Activated naive CD8-positive, alpha-beta T cell treated with anti-CD3 and anti-CD28 coated beads for 36 hours (primary cell): ENCODE measurements around the gene OPHN1. TPM values are rescaled to one million over a fixed set of nuclear protein-coding genes. Genes with fewer than 3 reads are reported as not detected.
"Not testable (repeated sequence)": the region's sequence is repeated elsewhere in the genome, so short reads cannot be mapped to it uniquely, and the experiment has no call there.

Experiments
- DNase-seq: peaks from one replicate; pipeline ENCODE4 v3.0.0; 2021
- H3K27ac Mint-ChIP-seq: one replicate; pipeline ENCODE4 v1.8.0; 2022; ENCODE audit warnings: mild to moderate bottlenecking, moderate library complexity, mixed read lengths
- H3K27me3 Mint-ChIP-seq: one replicate; pipeline ENCODE4 v1.8.0; 2022; ENCODE audit warnings: mild to moderate bottlenecking, mixed read lengths
- H3K36me3 Mint-ChIP-seq: one replicate; pipeline ENCODE4 v1.8.0; 2021; ENCODE audit warnings: mild to moderate bottlenecking, mixed read lengths
- H3K4me1 Mint-ChIP-seq: one replicate; pipeline ENCODE4 v1.8.0; 2021; ENCODE audit warnings: mixed read lengths
- H3K4me3 Mint-ChIP-seq: one replicate; pipeline ENCODE4 v1.8.0; 2022; ENCODE audit warnings: mild to moderate bottlenecking, moderate library complexity, mixed read lengths
- H3K9me3 Mint-ChIP-seq: one replicate; pipeline ENCODE4 v1.8.0; 2022; ENCODE audit warnings: mixed read lengths
- total RNA-seq, 2 experiments: library from RNA; stranded (reverse); gene quantifications; one replicate each; pipeline ENCODE4 v1.2.3, GENCODE V29; 2021

OPHN1 gene
- total RNA-seq, 2 experiments from 2014 or later: not detected

DNA sequence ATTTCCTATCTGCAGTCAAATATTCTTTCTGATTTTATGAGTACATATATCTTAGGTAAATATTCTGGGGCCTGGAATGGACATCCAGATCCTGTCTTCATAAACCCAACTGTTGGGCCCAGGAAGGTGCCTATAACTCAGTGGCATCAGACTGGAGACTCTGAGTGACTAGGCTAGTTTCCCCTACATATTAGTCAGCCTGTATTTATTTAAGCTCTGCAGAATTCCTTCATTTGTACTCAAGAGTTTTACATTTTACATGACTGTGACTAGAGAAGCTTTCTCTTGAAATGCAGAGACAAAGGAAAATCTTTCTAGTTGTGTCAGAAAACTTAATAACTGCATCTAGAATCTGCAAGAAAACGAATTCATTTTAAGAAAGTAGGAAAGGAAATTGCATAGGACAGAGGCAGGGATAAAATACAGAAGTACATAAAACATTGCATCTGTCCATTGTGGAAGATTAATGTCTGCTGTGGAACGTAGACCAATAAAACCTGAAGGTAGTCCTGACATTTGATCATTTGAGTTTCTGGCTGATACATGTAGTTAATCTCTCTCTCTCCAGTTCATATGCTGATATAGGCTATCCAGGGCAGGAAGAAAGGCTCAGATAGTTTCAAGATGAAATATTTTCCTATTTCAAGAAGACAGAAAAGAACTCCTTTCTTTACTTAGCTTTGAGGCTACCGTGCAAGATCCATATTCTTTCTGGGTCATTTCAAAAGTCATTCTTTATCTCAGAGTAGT is 78.2 kb downstream of the OPHN1 start:
- Mint-ChIP-seq H3K4me3 (no peak overlapping the region), H3K27ac (no peak overlapping the region), H3K27me3 (no peaks in the 10 kb centered on the region), H3K9me3 (no peaks in the 10 kb centered on the region), H3K4me1 (no peaks in the 10 kb centered on the region), H3K36me3 (no peaks in the 10 kb centered on the region)
- no peak for DNase-seq

DNA sequence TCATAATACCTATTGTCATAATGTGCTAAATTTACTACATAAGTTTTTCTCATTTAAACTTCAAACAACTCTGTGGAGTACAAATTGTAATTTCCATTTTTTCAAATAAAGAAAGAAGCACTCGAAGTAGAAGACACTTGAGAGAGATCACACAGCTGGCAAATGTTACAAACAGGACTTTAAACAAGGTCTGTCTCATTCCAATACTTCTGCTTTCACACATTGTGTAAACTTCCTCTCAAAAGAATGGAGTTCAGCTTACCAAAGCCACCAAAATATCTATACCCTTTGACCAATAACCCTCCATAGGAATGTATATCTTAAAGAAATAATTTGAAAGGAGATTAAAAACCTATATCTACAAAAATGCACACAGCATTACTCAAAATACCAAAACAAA is 88.3 kb downstream of the OPHN1 start:
- Mint-ChIP-seq H3K4me3 (no peak overlapping the region), H3K9me3 (peaks cover 2% of the 10 kb centered on the region), H3K27ac (no peak overlapping the region), H3K36me3 (no peaks in the 10 kb centered on the region), H3K4me1 (no peaks in the 10 kb centered on the region), H3K27me3 (no peaks in the 10 kb centered on the region)
- DNase-seq: no peak

DNA sequence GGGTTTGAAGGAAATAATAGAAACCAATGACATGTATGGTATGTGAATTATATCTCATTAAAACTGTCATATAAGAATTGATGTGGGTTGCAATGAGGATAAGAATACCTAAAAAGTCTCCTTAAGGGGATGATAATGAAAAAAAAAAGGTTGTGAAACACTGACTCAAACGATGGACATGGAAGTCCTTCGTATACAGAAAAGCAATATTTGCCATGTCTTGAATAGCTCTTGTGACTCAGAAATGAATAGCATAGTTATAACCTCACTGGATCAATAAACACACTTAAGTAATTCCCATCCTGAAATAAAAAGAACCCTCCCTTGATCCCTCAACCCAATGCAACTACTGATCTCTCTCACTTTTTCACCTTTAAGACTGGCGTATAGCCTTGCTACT is 89.7 kb downstream of the OPHN1 start:
- Mint-ChIP-seq H3K4me3 (no peak overlapping the region), H3K36me3 (no peaks in the 10 kb centered on the region), H3K4me1 (no peaks in the 10 kb centered on the region), H3K9me3 (peaks cover under 1% of the 10 kb centered on the region), H3K27ac (no peak overlapping the region), H3K27me3 (no peaks in the 10 kb centered on the region)
- DNase-seq: no peak

DNA sequence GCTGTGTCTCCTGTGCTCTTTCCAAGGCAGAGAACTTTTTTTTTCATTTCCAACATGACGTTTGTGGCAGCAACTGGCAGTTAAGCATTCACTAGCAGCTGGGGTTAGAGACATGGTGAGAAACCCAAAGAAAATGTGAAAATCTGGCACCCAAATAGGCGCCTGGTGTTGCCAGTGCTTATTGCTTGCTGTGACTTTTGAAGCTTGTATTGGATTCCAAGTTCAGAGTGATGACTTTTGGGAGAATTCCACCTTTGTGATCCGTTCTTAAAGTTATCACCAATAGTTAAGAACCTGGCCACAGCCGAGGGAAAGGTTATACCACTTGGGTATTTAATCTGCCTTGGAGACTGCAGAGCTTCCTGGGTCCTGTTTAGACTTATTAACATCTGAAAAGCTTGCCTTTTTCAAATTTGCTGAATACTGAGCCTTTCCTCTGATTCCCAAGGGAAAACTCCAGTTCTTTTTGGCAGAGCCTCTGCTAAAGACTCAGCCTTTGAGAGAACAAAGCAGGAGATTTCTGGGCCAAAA is 101.0 kb downstream of the OPHN1 start:
- H3K36me3 Mint-ChIP-seq: no peaks in the 10 kb centered on the region
- H3K4me1 Mint-ChIP-seq: no peaks in the 10 kb centered on the region
- H3K9me3 Mint-ChIP-seq: no peaks in the 10 kb centered on the region
- no peak overlapping the region for H3K27ac Mint-ChIP-seq
- no peak for DNase-seq
- no peak overlapping the region for H3K4me3 Mint-ChIP-seq
- no peaks in the 10 kb centered on the region for H3K27me3 Mint-ChIP-seq

DNA sequence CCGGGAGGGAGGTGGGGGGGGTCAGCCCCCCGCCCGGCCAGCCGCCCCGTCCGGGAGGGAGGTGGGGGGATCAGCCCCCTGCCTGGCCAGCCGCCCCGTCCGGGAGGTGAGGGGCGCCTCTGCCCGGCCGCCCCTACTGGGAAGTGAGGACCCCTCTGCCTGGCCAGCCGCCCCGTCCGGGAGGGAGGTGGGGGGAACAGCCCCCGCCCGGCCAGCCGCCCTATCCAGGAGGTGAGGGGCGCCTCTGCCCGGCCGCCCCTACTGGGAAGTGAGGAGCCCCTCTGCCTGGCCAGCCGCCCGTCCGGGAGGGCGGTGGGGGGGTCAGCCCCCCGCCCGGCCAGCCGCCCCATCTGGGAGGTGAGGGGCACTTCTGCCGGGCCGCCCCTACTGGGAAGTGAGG is 106.5 kb downstream of the OPHN1 start:
- not testable (repeated sequence) for H3K27me3 Mint-ChIP-seq, H3K9me3 Mint-ChIP-seq, H3K4me3 Mint-ChIP-seq, H3K4me1 Mint-ChIP-seq, DNase-seq, H3K36me3 Mint-ChIP-seq, H3K27ac Mint-ChIP-seq

DNA sequence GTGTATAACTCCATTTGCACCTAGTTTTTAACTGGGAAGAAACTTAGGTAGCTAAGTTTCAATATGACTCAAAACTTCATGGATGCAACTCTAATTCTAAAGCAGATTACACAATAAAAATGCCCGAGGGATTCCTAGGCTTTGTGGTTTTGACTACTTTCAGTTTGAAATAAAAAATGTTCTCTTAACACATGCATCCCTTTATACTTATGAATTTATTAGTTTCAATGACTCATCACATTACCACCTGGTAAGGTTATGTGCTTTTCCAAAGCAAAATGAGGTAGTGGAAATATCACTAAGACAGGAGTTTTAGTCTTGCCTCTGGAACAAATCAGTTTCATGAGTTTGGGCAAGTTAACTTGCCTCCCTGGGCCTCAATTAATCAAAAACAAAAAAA is 125.5 kb downstream of the OPHN1 start:
- Mint-ChIP-seq H3K36me3 (no peaks in the 10 kb centered on the region), H3K4me1 (no peaks in the 10 kb centered on the region), H3K27me3 (no peaks in the 10 kb centered on the region), H3K9me3 (no peaks in the 10 kb centered on the region), H3K27ac (no peak overlapping the region), H3K4me3 (no peak overlapping the region)
- DNase-seq: no peak

DNA sequence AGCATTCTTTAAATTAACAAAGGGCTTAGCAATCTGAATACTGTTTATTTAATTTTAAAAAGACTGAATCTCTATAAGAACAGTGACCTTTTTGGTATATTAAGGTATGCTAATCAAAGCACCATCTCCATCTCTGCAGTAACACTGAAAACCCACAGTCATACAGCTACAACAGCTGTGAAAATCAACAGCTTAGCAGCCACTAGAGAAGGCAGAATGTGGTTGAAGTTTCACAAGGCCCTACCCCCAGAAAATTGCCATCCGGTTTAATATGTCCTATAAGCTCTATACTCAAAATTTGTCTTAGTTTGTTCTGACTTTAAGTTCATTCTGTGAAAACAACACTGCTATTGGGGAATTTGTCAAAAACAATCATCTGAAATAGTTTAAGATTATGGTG is 128.7 kb downstream of the OPHN1 start:
- no peak overlapping the region for H3K27ac Mint-ChIP-seq
- H3K4me1 Mint-ChIP-seq: no peaks in the 10 kb centered on the region
- no peaks in the 10 kb centered on the region for H3K27me3 Mint-ChIP-seq
- no peak for DNase-seq
- H3K9me3 Mint-ChIP-seq: no peaks in the 10 kb centered on the region
- no peak overlapping the region for H3K4me3 Mint-ChIP-seq
- no peaks in the 10 kb centered on the region for H3K36me3 Mint-ChIP-seq

DNA sequence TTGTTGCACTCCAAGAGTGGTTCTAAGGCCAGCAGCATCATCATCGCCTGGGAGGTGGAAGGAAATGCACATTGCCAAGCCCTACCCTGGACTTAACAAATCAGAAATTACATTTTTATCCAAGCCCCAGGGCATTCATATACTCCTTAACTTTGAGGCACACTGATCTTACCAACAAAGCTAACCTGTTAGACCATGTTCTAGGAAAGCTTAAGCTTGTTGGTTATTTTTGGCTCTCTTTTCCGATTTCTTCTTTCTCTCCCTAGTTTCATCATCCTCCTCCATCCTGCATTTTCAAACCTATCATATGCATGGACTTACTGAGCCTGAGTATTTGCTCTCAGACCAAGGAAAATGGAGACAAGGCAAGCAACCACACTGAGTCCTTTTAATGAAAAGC is 133.4 kb downstream of the OPHN1 start:
- no peaks in the 10 kb centered on the region for H3K4me1 Mint-ChIP-seq
- no peaks in the 10 kb centered on the region for H3K27me3 Mint-ChIP-seq
- H3K4me3 Mint-ChIP-seq: no peak overlapping the region
- H3K27ac Mint-ChIP-seq: no peak overlapping the region
- no peaks in the 10 kb centered on the region for H3K9me3 Mint-ChIP-seq
- DNase-seq: no peak
- H3K36me3 Mint-ChIP-seq: no peaks in the 10 kb centered on the region

DNA sequence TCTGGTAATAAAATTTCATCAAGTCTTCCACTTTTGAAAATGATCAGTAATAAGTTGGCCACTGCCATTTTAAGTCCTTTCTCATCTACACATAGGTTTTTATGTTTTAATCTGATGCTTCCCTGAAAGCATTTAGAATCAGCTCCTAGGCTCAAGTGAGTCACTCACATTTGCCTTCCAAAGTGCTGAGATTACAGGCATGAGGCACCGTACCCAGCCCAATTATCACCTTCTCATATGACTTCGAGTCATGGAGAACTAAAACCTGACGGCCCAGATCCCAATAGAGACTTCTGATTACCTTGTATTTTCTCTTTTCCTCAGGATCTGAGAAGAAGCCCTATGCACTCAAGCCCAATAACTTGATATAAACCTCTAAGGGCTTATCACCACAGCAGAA is 140.8 kb downstream of the OPHN1 start:
- Mint-ChIP-seq H3K4me3 (no peak overlapping the region), H3K4me1 (no peaks in the 10 kb centered on the region), H3K36me3 (no peaks in the 10 kb centered on the region), H3K27me3 (peaks cover 3% of the 10 kb centered on the region), H3K9me3 (no peaks in the 10 kb centered on the region), H3K27ac (no peak overlapping the region)
- DNase-seq: no peak

DNA sequence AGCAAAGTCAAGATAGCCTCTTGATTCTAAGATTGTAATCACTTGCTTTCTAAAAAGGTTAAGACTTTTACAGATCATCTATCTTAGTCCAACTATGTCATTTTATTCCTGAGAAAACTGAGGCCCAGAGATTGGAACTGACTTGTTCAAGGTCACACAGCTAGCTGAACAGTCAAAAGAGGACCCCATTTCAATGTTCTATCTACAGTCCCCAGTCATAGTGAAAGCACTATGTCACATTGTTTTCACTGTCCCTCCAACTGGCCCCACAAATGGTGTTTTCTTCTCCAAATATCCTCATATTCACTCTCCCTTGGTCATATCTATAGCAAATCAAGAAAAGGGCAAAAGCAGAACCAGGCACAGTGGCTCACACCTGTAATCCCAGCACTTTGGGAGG is 145.2 kb downstream of the OPHN1 start:
- H3K9me3 Mint-ChIP-seq: no peaks in the 10 kb centered on the region
- H3K4me3 Mint-ChIP-seq: no peak overlapping the region
- no peak for DNase-seq
- no peaks in the 10 kb centered on the region for H3K27me3 Mint-ChIP-seq
- H3K27ac Mint-ChIP-seq: no peak overlapping the region
- H3K4me1 Mint-ChIP-seq: no peaks in the 10 kb centered on the region
- H3K36me3 Mint-ChIP-seq: no peaks in the 10 kb centered on the region

DNA sequence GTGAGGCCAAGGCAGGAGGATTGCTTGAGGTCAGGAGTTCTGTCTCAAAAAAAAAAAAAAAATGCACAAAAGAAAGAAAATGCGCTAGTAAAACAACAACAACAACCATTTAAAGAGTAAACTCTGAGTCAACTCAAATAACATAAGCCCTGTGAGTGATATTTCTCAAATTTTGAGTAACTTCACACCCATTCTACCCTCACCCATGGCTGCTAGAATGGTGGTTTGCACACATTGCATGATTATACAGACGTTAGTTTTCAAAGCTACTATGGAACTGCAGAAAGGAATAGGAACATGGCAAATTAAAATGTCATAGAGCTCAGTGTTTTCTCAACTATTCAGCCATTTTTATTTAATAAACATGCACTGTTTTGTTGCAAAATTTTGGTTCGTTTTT is 145.9 kb downstream of the OPHN1 start:
- no peaks in the 10 kb centered on the region for H3K27me3 Mint-ChIP-seq
- no peak overlapping the region for H3K27ac Mint-ChIP-seq

DNA sequence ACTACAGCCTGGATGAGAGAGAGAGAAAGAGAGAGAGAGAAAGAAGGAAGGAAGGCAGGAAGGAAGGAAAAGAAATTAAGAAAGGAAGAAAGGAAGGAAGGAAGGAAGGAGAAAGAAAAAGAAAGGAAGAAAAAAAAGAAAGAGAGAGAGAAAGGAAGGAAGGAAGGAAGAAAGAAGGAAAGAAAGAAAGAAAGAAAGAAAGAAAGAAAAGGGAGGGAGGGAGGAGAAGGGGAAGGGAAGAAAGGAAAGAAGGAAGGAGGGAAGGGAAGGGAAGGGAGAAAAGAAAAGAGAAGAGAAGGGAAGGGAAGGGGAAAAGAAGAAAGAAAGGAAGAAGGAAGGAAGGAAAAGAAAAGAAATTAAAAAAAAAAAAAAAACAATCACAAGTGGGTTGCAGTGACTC is 146.3 kb downstream of the OPHN1 start:
- no peak overlapping the region for H3K4me3 Mint-ChIP-seq
- H3K27me3 Mint-ChIP-seq: no peaks in the 10 kb centered on the region
- H3K36me3 Mint-ChIP-seq: no peaks in the 10 kb centered on the region
- no peak for DNase-seq
- H3K9me3 Mint-ChIP-seq: no peaks in the 10 kb centered on the region
- H3K4me1 Mint-ChIP-seq: no peaks in the 10 kb centered on the region
- H3K27ac Mint-ChIP-seq: no peak overlapping the region

More for the DNA sequence above, 145.9 kb downstream of the OPHN1 start:
- Mint-ChIP-seq H3K9me3 (no peaks in the 10 kb centered on the region), H3K36me3 (no peaks in the 10 kb centered on the region), H3K4me3 (no peak overlapping the region), H3K4me1 (no peaks in the 10 kb centered on the region)
- no peak for DNase-seq

DNA sequence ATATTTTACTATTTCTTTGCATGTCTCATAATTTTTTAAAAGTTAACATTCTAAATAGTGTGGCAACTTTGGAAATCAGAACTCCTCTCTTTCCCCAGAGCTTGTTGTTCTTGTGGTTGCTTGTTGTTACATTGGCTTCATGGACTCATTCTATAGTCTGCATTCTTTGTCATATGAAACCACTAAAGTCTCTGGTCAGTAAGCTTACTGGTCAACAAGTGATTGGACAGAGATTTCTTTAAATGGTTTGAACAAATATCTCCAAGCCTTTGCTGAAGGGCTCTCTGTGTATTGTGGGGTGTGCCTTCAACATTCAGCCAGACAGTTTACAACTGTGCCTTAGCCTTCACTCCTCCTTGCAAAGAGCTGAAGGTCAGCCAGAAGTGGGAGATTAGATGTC is 147.2 kb downstream of the OPHN1 start:
- no peak overlapping the region for H3K27ac Mint-ChIP-seq
- no peak for DNase-seq
- no peaks in the 10 kb centered on the region for H3K9me3 Mint-ChIP-seq
- no peaks in the 10 kb centered on the region for H3K36me3 Mint-ChIP-seq
- H3K4me3 Mint-ChIP-seq: no peak overlapping the region
- H3K27me3 Mint-ChIP-seq: no peaks in the 10 kb centered on the region
- H3K4me1 Mint-ChIP-seq: no peaks in the 10 kb centered on the region

DNA sequence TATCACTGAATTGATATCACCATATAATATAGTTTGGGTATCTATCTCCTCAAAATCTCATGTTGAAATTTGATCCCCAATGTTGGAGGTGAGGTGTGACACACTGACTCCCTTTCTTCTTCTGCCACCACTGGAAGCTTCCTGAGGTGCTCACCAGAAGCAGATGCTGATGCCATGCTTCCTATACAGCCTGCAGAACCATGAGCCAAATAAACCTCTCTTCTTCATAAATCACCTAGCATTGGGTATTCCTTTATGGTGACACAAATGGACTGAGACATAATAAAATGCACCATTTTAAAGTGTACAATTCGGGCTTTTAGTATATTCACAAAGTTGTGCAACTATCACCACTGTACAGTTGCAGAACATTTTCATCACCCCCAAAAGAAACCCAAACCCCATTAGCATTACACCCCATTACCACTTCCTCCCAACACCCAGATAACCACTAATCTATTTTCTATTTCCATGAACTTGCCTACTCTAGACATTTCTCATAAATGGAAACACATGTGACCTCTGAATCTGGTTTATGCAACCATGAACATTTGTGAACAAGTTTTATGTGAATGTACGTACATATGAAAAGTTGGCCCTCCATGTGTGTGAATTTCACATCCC is 148.9 kb downstream of the OPHN1 start:
- no peaks in the 10 kb centered on the region for H3K27me3 Mint-ChIP-seq
- H3K4me3 Mint-ChIP-seq: no peak overlapping the region
- H3K27ac Mint-ChIP-seq: no peak overlapping the region
- H3K9me3 Mint-ChIP-seq: no peaks in the 10 kb centered on the region
- H3K4me1 Mint-ChIP-seq: no peaks in the 10 kb centered on the region
- no peaks in the 10 kb centered on the region for H3K36me3 Mint-ChIP-seq
- DNase-seq: no peak

DNA sequence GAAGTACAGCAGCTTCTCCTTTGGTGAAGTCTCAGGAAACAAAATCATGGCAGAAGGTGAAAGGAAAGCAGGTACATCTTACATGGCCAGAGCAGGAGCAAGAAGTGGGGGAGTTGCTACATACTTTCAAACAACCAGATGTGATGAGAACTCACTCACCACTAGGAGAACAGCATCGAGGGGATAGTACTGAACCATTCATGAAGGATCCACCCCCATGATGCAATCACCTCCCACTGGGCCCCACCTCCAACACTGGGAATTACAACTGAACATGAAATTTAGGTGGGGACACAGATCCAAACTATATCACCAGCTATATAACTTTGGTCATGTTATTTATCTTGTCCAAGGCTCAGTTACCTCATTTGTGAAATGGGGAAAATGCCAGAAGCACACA is 159.4 kb downstream of the OPHN1 start:
- Mint-ChIP-seq H3K36me3 (no peaks in the 10 kb centered on the region), H3K9me3 (no peaks in the 10 kb centered on the region)

DNA sequence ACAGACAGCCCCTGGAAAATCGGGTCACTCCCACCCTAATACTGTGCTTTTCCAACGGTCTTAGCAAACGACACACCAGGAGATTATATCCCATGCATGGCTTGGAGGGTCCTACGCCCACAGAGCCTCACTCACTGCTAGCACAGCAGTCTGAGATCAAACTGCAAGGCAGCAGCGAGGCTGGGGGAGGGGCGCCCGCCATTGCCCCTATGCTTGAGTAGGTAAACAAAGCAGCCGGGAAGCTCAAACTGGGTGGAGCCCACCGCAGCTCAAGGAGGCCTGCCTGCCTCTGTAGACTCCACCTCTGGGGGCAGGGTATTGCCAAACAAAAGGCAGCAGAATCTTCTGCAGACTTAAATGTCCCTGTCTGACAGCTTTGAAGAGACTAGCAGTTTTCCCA is 168.5 kb downstream of the OPHN1 start:
- not testable (repeated sequence) for H3K27ac Mint-ChIP-seq, H3K4me1 Mint-ChIP-seq, H3K27me3 Mint-ChIP-seq, H3K36me3 Mint-ChIP-seq, DNase-seq, H3K9me3 Mint-ChIP-seq, H3K4me3 Mint-ChIP-seq

More for the DNA sequence above, 159.4 kb downstream of the OPHN1 start:
- Mint-ChIP-seq H3K4me1 (no peaks in the 10 kb centered on the region), H3K4me3 (no peak overlapping the region), H3K27ac (no peak overlapping the region), H3K27me3 (no peaks in the 10 kb centered on the region)
- DNase-seq: no peak
